ENCODE results near the gene UPK3A.

DNA sequence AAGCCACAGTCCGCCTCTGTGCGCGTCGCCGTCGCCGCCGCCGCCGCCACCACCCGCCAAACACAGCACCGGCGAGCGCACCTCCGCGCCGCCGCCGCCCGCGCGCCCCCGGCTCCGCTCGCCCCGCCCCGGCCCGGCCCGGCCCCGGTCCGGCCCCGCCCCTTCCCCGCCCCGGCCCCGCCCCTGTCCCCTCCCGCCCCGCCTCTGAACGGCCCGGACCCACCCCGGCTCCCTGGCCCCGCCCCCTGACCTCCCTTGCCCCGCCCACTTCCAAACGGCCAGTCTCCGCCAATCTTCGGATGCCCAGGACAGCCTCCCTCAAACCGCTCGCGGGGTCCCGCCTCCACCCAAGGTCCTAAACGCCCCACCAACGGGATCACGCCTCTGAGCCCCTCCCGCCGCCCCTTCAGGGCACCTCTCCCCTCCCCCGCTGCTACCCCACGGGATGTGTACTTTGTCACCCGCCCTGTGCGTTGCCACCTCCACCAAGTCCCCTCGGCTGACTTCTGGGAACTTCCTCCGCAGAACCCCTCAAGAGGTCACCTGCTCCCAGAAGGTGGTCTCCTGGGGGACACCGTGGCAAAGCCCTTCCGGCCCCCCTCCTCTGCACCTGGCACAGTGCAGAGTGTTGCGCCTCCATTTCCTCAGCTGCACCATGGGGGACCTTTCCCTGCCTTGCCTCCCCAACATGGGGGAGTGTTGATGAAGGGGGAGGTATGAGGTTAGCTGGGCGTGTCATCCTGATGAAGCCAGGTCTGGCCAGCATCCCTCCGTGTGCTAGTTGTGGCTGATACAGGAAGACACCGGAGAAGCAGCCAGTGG is 43.7 kb upstream of the UPK3A start, which contains the start of gene KIAA0930:
- TF ChIP-seq, protein P1, sequence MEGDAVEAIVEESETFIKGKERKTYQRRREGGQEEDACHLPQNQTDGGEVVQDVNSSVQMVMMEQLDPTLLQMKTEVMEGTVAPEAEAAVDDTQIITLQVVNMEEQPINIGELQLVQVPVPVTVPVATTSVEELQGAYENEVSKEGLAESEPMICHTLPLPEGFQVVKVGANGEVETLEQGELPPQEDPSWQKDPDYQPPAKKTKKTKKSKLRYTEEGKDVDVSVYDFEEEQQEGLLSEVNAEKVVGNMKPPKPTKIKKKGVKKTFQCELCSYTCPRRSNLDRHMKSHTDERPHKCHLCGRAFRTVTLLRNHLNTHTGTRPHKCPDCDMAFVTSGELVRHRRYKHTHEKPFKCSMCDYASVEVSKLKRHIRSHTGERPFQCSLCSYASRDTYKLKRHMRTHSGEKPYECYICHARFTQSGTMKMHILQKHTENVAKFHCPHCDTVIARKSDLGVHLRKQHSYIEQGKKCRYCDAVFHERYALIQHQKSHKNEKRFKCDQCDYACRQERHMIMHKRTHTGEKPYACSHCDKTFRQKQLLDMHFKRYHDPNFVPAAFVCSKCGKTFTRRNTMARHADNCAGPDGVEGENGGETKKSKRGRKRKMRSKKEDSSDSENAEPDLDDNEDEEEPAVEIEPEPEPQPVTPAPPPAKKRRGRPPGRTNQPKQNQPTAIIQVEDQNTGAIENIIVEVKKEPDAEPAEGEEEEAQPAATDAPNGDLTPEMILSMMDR (IDR thresholded peaks at IDR 0.05): no peak
- TF ChIP-seq, protein P2, sequence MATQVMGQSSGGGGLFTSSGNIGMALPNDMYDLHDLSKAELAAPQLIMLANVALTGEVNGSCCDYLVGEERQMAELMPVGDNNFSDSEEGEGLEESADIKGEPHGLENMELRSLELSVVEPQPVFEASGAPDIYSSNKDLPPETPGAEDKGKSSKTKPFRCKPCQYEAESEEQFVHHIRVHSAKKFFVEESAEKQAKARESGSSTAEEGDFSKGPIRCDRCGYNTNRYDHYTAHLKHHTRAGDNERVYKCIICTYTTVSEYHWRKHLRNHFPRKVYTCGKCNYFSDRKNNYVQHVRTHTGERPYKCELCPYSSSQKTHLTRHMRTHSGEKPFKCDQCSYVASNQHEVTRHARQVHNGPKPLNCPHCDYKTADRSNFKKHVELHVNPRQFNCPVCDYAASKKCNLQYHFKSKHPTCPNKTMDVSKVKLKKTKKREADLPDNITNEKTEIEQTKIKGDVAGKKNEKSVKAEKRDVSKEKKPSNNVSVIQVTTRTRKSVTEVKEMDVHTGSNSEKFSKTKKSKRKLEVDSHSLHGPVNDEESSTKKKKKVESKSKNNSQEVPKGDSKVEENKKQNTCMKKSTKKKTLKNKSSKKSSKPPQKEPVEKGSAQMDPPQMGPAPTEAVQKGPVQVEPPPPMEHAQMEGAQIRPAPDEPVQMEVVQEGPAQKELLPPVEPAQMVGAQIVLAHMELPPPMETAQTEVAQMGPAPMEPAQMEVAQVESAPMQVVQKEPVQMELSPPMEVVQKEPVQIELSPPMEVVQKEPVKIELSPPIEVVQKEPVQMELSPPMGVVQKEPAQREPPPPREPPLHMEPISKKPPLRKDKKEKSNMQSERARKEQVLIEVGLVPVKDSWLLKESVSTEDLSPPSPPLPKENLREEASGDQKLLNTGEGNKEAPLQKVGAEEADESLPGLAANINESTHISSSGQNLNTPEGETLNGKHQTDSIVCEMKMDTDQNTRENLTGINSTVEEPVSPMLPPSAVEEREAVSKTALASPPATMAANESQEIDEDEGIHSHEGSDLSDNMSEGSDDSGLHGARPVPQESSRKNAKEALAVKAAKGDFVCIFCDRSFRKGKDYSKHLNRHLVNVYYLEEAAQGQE (IDR thresholded peaks at IDR 0.05; ENCODE audit: insufficient read depth in 1 of 2, low read depth in 2 of 2, low read length in 1 of 2): no peak
- TF ChIP-seq SIN3A (IDR thresholded peaks at IDR 0.05; ENCODE audit: borderline replicate concordance, insufficient read depth, low read depth, low read length): no peak
- TF ChIP-seq POLR2AphosphoS5 (IDR thresholded peaks at IDR 0.05; ENCODE audit: low read depth, low read length): no peak
